Placental epithelial cell (primary cell): ENCODE data around the gene LILRB1. TPM values are rescaled to one million over a fixed set of nuclear protein-coding genes. Genes with fewer than 3 reads are reported as not detected.

Source experiments
- small RNA-seq: library from RNA; depleted of rRNA; stranded (forward); fragments of <200 nt; gene quantifications from one replicate; pipeline ENCODE3, GENCODE V24; 2012
- total RNA-seq: library from RNA; depleted of rRNA; stranded (reverse); fragments of >200 nt; gene quantifications from 2 replicates; pipeline ENCODE4 v1.2.3, GENCODE V29; 2012

LILRB1 gene
- total RNA-seq, result not detected in 2 replicates

DNA sequence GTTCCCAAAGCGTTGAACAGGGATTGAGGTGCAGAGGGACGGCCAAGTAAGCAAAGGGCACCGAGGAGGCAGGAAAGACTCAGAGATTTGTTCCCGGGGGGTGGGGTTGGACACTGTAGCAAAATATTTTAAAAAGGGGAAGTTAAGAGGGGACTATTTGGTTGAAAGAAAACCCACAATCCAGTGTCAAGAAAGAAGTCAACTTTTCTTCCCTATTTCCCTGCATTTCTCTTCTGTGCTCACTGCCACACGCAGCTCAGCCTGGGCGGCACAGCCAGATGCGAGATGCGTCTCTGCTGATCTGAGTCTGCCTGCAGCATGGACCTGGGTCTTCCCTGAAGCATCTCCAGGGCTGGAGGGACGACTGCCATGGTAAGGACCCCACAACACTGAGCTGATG, at the start of gene LILRB1:
LILRB1 (plus strand) TSS at position 223 of the 400 bp plus-strand sequence. CDS start 590 bp downstream, outside the sequence.

GRCh38 chr19:54593445-54593844, 36.8 kb upstream of the LILRB1 start, which contains the start of gene LILRA1:
TSS of gene LILRA1 (plus strand) at chr19:54593632. CDS start at chr19:54594245, 613 bp downstream.

GRCh38 chr19:54662730-54663129, 32.4 kb downstream of the LILRB1 start, which contains the start of gene LILRB4:
TSS of gene LILRB4 (plus strand) at chr19:54662985. CDS start at chr19:54663034, 49 bp downstream.

Small RNA genes lying within 50 kb of the gene (small RNA-seq; reads per million reads assigned to genes)
- not detected for gene AC245036.3
- gene MIR8061, result not detected

Other genes with a start within 250 kb of the LILRB1 start
- under 0.01 TPM in 1 of 2 replicates, not detected in the other for gene TTYH1, start 215.0 kb upstream of the LILRB1 start, total RNA-seq
- 80.7 and 95.8 TPM in 2 replicates for gene LENG8, start 181.3 kb upstream of the LILRB1 start, total RNA-seq
- gene LENG9, start 166.7 kb upstream of the LILRB1 start, total RNA-seq, result 19.0 and 34.9 TPM in 2 replicates
- 42.7 and 84.4 TPM in 2 replicates for gene CDC42EP5, start 157.2 kb upstream of the LILRB1 start, total RNA-seq
- not detected in 2 replicates for gene LAIR2, start 127.7 kb upstream of the LILRB1 start, total RNA-seq
- gene LILRA2, start 56.7 kb upstream of the LILRB1 start, total RNA-seq, result not detected in 2 replicates
- gene LILRA1, start 36.9 kb upstream of the LILRB1 start, total RNA-seq, result under 0.01 TPM in 1 of 2 replicates, not detected in the other
- gene LILRB4, start 32.5 kb downstream of the LILRB1 start, total RNA-seq, result not detected in 2 replicates
- not detected in 2 replicates for gene KIR3DL3, start 94.0 kb downstream of the LILRB1 start, total RNA-seq
- gene KIR2DL3, start 108.0 kb downstream of the LILRB1 start, total RNA-seq, result not detected in 2 replicates
- gene KIR2DL1, start 139.3 kb downstream of the LILRB1 start, total RNA-seq, result not detected in 2 replicates
- not detected in 2 replicates for gene KIR2DL4, start 173.1 kb downstream of the LILRB1 start, total RNA-seq
- gene KIR3DL1, start 186.0 kb downstream of the LILRB1 start, total RNA-seq, result not detected in 2 replicates
- gene KIR2DS4, start 202.2 kb downstream of the LILRB1 start, total RNA-seq, result not detected in 2 replicates
- gene KIR3DL2, start 220.0 kb downstream of the LILRB1 start, total RNA-seq, result under 0.01 TPM in 1 of 2 replicates, not detected in the other
- gene FCAR, start 243.8 kb downstream of the LILRB1 start, total RNA-seq, result not detected in 2 replicates